Measurements from ENCODE around the gene USP27X.

Gene USP27X

GRCh38 chrX:49884290-49884862 lies 5.1 kb downstream of the USP27X start:
- DNase-seq (ENCODE audit: low read depth in 1 of 2, low spot score in 1 of 2) = peak in 1 of 2 donors; percentile 44

DNA sequence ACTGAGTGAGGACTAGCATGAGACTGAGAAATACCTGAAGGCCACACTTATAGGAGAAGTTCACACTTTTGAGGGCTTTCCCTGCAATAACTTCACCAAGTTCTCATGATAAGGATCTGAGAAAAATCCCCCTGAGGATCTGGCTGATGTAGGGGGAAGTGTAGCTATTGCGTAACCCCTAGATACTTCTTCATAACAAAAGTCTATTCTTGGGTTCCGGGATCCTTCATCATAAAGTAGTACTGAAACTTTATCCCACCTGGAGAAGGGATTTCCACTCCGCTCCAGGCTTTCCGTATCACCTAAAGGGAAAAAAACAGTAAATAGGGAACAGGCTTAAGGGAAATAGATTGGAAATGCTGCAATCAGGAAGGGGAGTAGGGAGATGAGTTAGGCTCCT lies 13.3 kb downstream of the USP27X start:
- no peak for DNase-seq (ENCODE audit: low read depth in 1 of 2, low spot score in 1 of 2)

DNA sequence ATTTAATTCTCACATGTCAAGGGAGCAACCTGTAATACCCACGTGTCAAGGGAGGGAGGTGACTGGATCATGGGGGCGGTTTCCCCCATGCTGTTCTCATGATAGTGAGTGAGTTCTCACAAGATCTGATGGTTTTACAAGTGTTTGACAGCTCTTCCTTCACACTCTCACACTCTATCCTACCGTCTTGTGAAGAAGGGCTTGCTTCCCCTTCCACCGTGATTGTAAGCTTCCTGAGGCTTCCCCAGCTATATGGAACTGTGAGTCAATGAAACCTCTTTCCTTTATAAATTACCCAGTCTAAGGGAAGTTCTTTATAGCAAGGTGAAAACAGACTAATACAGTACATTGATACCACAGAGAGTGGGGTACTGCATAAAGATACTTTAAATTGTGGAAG lies 17.7 kb downstream of the USP27X start:
- DNase-seq (ENCODE audit: low read depth in 1 of 2, low spot score in 1 of 2) = no peak

DNA sequence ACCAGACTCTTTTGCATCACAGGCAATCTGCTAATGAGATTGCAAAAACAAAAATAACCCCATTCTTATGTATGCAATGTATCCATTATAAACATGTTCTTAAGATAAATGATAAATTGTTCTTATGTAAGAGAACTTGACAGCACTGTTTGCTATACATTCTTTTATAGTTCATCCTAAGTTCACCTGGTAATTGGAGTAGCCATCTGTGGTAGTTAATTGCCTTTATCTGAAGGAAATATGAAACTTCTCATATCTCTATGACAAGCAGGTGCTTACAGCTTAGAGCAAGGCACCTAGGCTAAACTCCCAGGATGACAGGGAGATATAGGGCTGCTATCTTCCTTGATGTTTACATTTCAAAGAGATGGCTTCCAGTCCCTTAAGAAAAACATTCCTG lies 21.8 kb downstream of the USP27X start:
- DNase-seq (ENCODE audit: low read depth in 1 of 2, low spot score in 1 of 2) = no peak

- DNase-seq (ENCODE audit: low read depth in 1 of 2, low spot score in 1 of 2) = no peak
Observed at GRCh38 chrX:49910344-49910743, 31.1 kb downstream of the USP27X start.

DNA sequence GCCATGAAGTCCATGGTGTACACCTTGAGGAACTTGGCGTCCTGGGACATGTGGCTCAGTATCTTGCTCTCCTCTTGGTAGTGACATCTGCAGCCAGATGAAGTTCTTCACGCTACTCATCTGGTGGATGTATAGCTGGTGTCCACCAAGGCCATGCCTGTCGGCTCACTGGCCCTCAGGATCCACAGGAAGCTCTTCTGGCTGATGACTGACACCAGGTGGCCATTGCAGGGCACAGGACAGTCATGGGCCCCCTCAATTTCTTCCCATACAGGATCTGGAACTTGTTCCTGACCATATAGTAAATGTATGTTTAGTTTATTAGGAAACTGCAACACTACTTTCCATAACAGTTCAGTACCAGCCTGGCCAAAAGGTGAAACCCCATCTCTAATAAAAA lies 32.8 kb downstream of the USP27X start:
- DNase-seq (ENCODE audit: low read depth in 1 of 2, low spot score in 1 of 2) = no peak

GRCh38 chrX:49912861-49913260 lies 33.6 kb downstream of the USP27X start:
- no peak for DNase-seq (ENCODE audit: low read depth in 1 of 2, low spot score in 1 of 2)

- DNase-seq (ENCODE audit: low read depth in 1 of 2, low spot score in 1 of 2) = peak in 1 of 2 donors; percentile 2
Observed at GRCh38 chrX:49915361-49916222, 36.3 kb downstream of the USP27X start.

GRCh38 chrX:49919617-49920016 lies 40.3 kb downstream of the USP27X start:
- no peak for DNase-seq (ENCODE audit: low read depth in 1 of 2, low spot score in 1 of 2)

- DNase-seq (ENCODE audit: low read depth in 1 of 2, low spot score in 1 of 2) = no peak
Observed at GRCh38 chrX:49921109-49921508, 41.8 kb downstream of the USP27X start.

DNA sequence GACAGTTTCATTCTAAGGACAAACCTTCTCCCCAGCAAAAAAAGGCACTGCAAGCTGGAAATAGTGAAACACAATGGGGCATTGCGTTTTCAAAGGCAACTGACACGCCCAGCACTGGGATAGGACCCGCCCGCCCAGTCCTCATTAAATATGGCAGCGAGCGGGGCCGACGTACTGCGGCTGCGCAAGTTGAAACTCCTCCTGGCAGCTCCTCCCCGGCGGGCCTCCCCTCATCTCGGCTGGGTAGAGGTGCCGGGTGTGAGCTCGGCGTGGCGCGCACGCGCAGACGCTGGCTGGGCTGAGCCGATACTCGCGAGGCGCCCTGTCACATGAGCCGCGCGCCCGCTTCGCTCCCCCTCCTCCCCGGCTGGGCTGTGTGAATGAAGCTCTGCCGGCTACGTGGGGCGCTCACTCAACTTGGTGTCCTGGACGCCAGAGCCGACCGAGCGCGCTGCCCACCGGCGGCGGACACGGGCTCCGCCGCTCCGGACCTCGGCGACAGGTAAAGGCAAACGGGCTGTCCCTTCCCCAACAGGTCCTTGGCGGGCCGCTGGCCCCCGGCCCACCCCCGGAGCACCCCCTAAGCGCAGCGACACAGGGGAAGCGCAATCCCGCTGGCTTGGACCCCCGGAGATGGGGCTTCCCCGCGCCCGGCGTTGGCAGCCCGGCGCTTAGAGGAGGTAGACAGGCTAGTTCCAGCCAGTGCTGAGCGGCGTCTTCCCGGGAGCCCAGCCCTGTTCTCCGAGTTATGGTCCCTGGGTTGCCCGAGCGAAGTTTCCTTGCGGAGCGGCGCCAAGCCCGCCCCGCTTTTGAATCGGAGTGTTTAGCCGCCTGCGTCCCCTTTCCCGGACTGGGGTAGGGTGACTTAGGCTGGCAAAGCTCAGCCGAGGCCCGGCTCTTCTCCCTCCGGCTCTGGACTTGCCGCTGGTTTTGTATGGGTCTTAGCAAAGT lies 43.3 kb downstream of the USP27X start, which contains the start of gene CLCN5:
Gene CLCN5 (plus strand): TSS at position 306 of the 951 bp plus-strand sequence. CDS start 2,703 bp downstream, outside the sequence.
- peak; percentile 86 to 88 for DNase-seq (ENCODE audit: low read depth in 1 of 2, low spot score in 1 of 2)

DNA sequence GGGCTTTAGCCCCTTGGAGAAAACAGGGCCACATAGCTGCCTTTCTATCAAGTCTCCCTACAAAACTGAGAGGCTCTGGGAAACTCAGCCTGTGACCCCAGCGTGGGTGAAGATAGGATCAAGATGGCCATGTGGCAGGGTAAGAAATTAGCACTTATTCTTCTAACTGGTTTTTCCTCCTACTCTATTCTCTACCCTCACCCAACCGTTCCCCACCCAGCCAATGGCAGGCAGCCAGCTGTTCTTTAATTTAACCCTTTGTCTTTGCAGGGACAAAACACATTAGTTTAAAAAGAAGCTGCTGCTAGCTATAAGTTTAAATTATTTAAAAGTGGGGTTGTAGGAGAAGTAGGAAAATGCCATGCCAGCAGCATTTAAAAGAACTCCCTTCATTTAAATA lies 45.9 kb downstream of the USP27X start:
- no peak for DNase-seq (ENCODE audit: low read depth in 1 of 2, low spot score in 1 of 2)

GRCh38 chrX:49930039-49930438 lies 50.8 kb downstream of the USP27X start:
- DNase-seq (ENCODE audit: low read depth in 1 of 2, low spot score in 1 of 2) = no peak
